Measurements from ENCODE around the gene THAP9.

THAP9 gene

GRCh38 chr4:82969414-82969813, 68.9 kb downstream of the THAP9 start:
- DNase-seq: no peak
